Measurements from ENCODE around the gene STK17A.

DNA sequence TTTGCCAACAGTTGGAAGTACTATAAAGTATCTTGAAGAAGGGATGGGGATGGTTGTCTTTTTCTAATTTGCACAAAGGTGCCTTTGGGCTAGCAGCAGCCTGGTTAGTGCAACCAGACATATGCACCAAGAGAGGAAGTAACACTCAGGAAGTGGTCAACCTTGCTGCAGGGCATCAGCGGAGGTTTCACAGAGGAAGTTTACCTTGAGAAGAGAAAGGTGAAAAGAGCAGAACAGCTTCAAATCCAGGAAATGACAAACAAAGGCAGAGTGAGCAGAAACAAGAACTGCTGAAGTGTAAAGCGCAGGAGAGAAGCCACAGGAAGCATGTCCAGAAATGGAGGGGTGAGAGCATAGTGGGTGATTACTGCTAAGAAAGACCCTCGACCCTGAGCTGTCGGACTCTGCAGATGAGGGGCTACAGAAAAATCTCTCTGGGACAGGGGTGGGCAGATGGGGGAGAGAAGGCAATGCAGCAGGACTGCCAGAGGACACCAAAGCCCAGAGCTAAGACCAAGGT, 66.9 kb downstream of the STK17A start:
- no peak for TF ChIP-seq POLR2AphosphoS5 (IDR thresholded peaks at IDR 0.05; ENCODE audit: low read depth, low read length)
- TF ChIP-seq TAF1 (IDR thresholded peaks at IDR 0.05; ENCODE audit: borderline replicate concordance, insufficient read depth, low read length): peak; percentile 38; the same call in 1 of the 2 replicates
- TF ChIP-seq SIN3A (IDR thresholded peaks at IDR 0.05; ENCODE audit: borderline replicate concordance, insufficient read depth, low read length): no peak
